ENCODE measurements around the gene LRRC75B. TPM values are rescaled to one million over a fixed set of nuclear protein-coding genes. Genes with fewer than 3 reads are reported as not detected.

Gene LRRC75B
- total and polyA plus RNA-seq, 2 of the 8 experiments (the other 6 are each of a cell fraction or from before 2014, with no cell fraction given): 12.2 to 26.6 TPM

GRCh38 chr22:24536089-24536488 is 56.8 kb downstream of the LRRC75B start (continued):
- no peak for TF ChIP-seq SIN3A (conservative IDR thresholded peaks at IDR 0.05 in 1 of 2, IDR thresholded peaks at IDR 0.05 in 1 of 2; ENCODE audit: low read depth in 1 of 2, low read length in 2 of 2)

Other genes with a start within 250 kb of the LRRC75B start
- 7.1 and 7.2 TPM in 2 replicates for gene ADORA2A, start 165.5 kb downstream of the LRRC75B start, total RNA-seq (2021; fragmentation: NEBNext Ultra II Directional; extraction: Animal tissue kit (Norgen Biotek cat#: 25700))
- gene ADORA2A, start 165.5 kb downstream of the LRRC75B start, polyA plus RNA-seq (2011; rRNA removed): 20.3 and 22.1 TPM in 2 replicates
- not detected in 2 replicates for gene UPB1, start 97.7 kb downstream of the LRRC75B start, total RNA-seq (2021; fragmentation: NEBNext Ultra II Directional; extraction: Animal tissue kit (Norgen Biotek cat#: 25700))
- gene UPB1, start 97.7 kb downstream of the LRRC75B start, polyA plus RNA-seq (2011; rRNA removed): 0.05 and 0.09 TPM in 2 replicates
- 74.3 and 85.2 TPM in 2 replicates for gene GUCD1, start 37.9 kb downstream of the LRRC75B start, total RNA-seq (2021; fragmentation: NEBNext Ultra II Directional; extraction: Animal tissue kit (Norgen Biotek cat#: 25700))
- gene GUCD1, start 37.9 kb downstream of the LRRC75B start, polyA plus RNA-seq (2011; rRNA removed): 128 and 135 TPM in 2 replicates
- gene SNRPD3, start 37.1 kb downstream of the LRRC75B start, total RNA-seq (2021; fragmentation: NEBNext Ultra II Directional; extraction: Animal tissue kit (Norgen Biotek cat#: 25700)): 200 TPM in 2 replicates
- 258 and 455 TPM in 2 replicates for gene SNRPD3, start 37.1 kb downstream of the LRRC75B start, polyA plus RNA-seq (2011; rRNA removed)
- gene GGT1, start 10.1 kb upstream of the LRRC75B start, total RNA-seq (2021; fragmentation: NEBNext Ultra II Directional; extraction: Animal tissue kit (Norgen Biotek cat#: 25700)): 14.0 and 14.4 TPM in 2 replicates
- gene GGT1, start 10.1 kb upstream of the LRRC75B start, polyA plus RNA-seq (2011; rRNA removed): 29.2 and 44.8 TPM in 2 replicates
- gene PIWIL3, start 181.6 kb upstream of the LRRC75B start, total RNA-seq (2021; fragmentation: NEBNext Ultra II Directional; extraction: Animal tissue kit (Norgen Biotek cat#: 25700)): 0.33 and 0.34 TPM in 2 replicates
- 0.03 and 0.09 TPM in 2 replicates for gene PIWIL3, start 181.6 kb upstream of the LRRC75B start, polyA plus RNA-seq (2011; rRNA removed)
- 5.2 and 5.4 TPM in 2 replicates for gene SGSM1, start 213.1 kb upstream of the LRRC75B start, total RNA-seq (2021; fragmentation: NEBNext Ultra II Directional; extraction: Animal tissue kit (Norgen Biotek cat#: 25700))
- 2.8 and 4.6 TPM in 2 replicates for gene SGSM1, start 213.1 kb upstream of the LRRC75B start, polyA plus RNA-seq (2011; rRNA removed)